H1 (cell line): ENCODE measurements around the gene NOS3. TPM values are rescaled to one million over a fixed set of nuclear protein-coding genes. Genes with fewer than 3 reads are reported as not detected.

Experiments used
- CTCF ChIA-PET: fragments of 300-600 bp; sonication (Branson Sonifier 250); formaldehyde crosslinking; loops from one replicate; lab custom pipeline; 2021; ENCODE audit not compliant: partially characterized antibody; lab: Charles Lee
- POLR2A ChIA-PET: fragments of 300-600 bp; sonication (Branson Sonifier 250); formaldehyde crosslinking; loops from one replicate; lab custom pipeline; 2021; ENCODE audit warnings: inconsistent platforms; ENCODE audit not compliant: partially characterized antibody; lab: Charles Lee
- DNase-seq, 2 experiments: peaks; one replicate each; pipeline versions ENCODE4 v3.0.0 to v3.0.0-alpha.2; 2010 to 2022; ENCODE audit warnings: low spot score in 2 of 2, low read depth in 1 of 2, mixed read lengths in 1 of 2
- FAIRE-seq: peaks from 2 replicates; lab custom pipeline; 2011; peaks lifted over from hg19 to GRCh38; lab: Jason Lieb, UNC
- H2AFZ ChIP-seq: 2 replicates; pipeline ENCODE4 v1.8.1; 2012; ENCODE audit warnings: low read length, inconsistent platforms
- H2AK5ac ChIP-seq: 2 replicates; pipeline ENCODE4 v1.6.1; 2013; ENCODE audit warnings: low read depth, low read length
- H2BK120ac ChIP-seq: replicated peaks from 2 replicates; pipeline ENCODE3; 2013; ENCODE audit warnings: low read depth, low read length, inconsistent platforms
- H2BK12ac ChIP-seq: 2 replicates; pipeline ENCODE4 v1.6.1; 2013; ENCODE audit warnings: low read depth, low read length
- H2BK15ac ChIP-seq: 2 replicates; pipeline ENCODE4 v1.6.1; 2013; ENCODE audit warnings: low read length
- H2BK20ac ChIP-seq: 2 replicates; pipeline ENCODE4 v1.6.1; 2013; ENCODE audit warnings: low read length
- H2BK5ac ChIP-seq: 2 replicates; pipeline ENCODE4 v1.6.1; 2013; ENCODE audit warnings: low read depth, low read length
- H3K14ac ChIP-seq: 2 replicates; pipeline ENCODE4 v1.6.1; 2013; ENCODE audit warnings: inconsistent platforms; ENCODE audit not compliant: insufficient read length
- H3K18ac ChIP-seq: 2 replicates; pipeline ENCODE4 v1.6.1; 2013; ENCODE audit warnings: low read length; ENCODE audit errors: extremely low read depth
- H3K23ac ChIP-seq: 2 replicates; pipeline ENCODE4 v1.6.1; 2013; ENCODE audit warnings: inconsistent platforms; ENCODE audit not compliant: insufficient read length
- H3K23me2 ChIP-seq: 2 replicates; pipeline ENCODE4 v1.6.1; 2013; ENCODE audit warnings: low read depth, low read length
- H3K27ac ChIP-seq: 2 replicates; pipeline ENCODE4 v1.6.1; 2011; ENCODE audit warnings: low read depth, low read length, inconsistent platforms
- H3K27me3 ChIP-seq, 4 experiments: replicated peaks in 1 of 4; 1 replicate in 1 of 4; 2 replicates in 3 of 4; pipeline versions ENCODE4 v1.6.1 to v1.8.1; 2011 to 2013; ENCODE audit warnings: low read length in 3 of 4, mild to moderate bottlenecking in 3 of 4, inconsistent platforms in 2 of 4, mixed read lengths in 2 of 4, moderate library complexity in 1 of 4; ENCODE audit not compliant: control insufficient read depth in 3 of 4, insufficient read depth in 3 of 4; ENCODE audit errors: extremely low read depth in 1 of 4
- H3K36me3 ChIP-seq, 4 experiments: 2 replicates each; pipeline versions ENCODE4 v1.6.1 to v1.8.1; 2011 to 2013; ENCODE audit warnings: mild to moderate bottlenecking in 4 of 4, low read length in 3 of 4, moderate library complexity in 2 of 4, control low read depth in 1 of 4, inconsistent platforms in 1 of 4; ENCODE audit not compliant: insufficient read depth in 4 of 4, control insufficient read depth in 2 of 4
- H3K4ac ChIP-seq: replicated peaks from 2 replicates; pipeline ENCODE3; 2013; ENCODE audit warnings: low read length, low read depth, mixed read lengths, inconsistent platforms; ENCODE audit not compliant: insufficient read length
- H3K4me1 ChIP-seq, 4 experiments: replicated peaks in 1 of 4; 1 replicate in 1 of 4; 2 replicates in 3 of 4; pipeline versions ENCODE4 v1.6.1 to v1.8.1; 2011 to 2013; ENCODE audit warnings: low read length in 3 of 4, inconsistent platforms in 2 of 4, mixed read lengths in 1 of 4; ENCODE audit not compliant: insufficient read depth in 4 of 4, control insufficient read depth in 3 of 4
- H3K4me2 ChIP-seq, 2 experiments: 2 replicates each; pipeline versions ENCODE4 v1.6.1 to v1.8.1; 2011 to 2013; ENCODE audit warnings: low read depth in 2 of 2, low read length in 2 of 2, control low read depth in 1 of 2, inconsistent platforms in 1 of 2, mild to moderate bottlenecking in 1 of 2; ENCODE audit not compliant: insufficient read depth in 1 of 2
- H3K4me3 ChIP-seq, 4 experiments: fragments of 200-600, 300-600 bp in 1 of 4; sonication (generic), shearing (Covaris generic), sonication (Bioruptor Twin) in 1 of 4; 2 replicates each; pipeline versions ENCODE4 v1.5.1 to v1.8.1; 2011 to 2016; ENCODE audit warnings: low read length in 4 of 4, low read depth in 3 of 4, control low read depth in 2 of 4, inconsistent platforms in 2 of 4, mild to moderate bottlenecking in 2 of 4, mixed read lengths in 1 of 4, moderate library complexity in 1 of 4; ENCODE audit not compliant: insufficient read depth in 2 of 4; ENCODE audit errors: extremely low read depth in 1 of 4
- H3K56ac ChIP-seq: replicated peaks from 2 replicates; pipeline ENCODE3; 2013; ENCODE audit warnings: low read depth, mild to moderate bottlenecking, mixed read lengths, low read length, inconsistent platforms; ENCODE audit not compliant: insufficient read length
- H3K79me1 ChIP-seq: 2 replicates; pipeline ENCODE4 v1.6.1; 2013; ENCODE audit warnings: low read depth, low read length, control low read depth
- H3K79me2 ChIP-seq, 2 experiments: 2 replicates each; pipeline versions ENCODE4 v1.6.1 to v1.8.1; 2012 to 2013; ENCODE audit warnings: low read length in 2 of 2, mild to moderate bottlenecking in 2 of 2, inconsistent platforms in 1 of 2; ENCODE audit not compliant: insufficient read depth in 2 of 2, control insufficient read depth in 1 of 2
- H3K9ac ChIP-seq, 4 experiments: replicated peaks in 1 of 4; 1 replicate in 1 of 4; 2 replicates in 3 of 4; pipeline versions ENCODE4 v1.6.1 to v1.8.1; 2011 to 2013; ENCODE audit warnings: low read depth in 3 of 4, low read length in 3 of 4, control low read depth in 2 of 4, mild to moderate bottlenecking in 2 of 4, moderate library complexity in 2 of 4, inconsistent platforms in 1 of 4; ENCODE audit errors: extremely low read depth in 1 of 4
- H3K9me3 ChIP-seq, 2 experiments: 2 replicates each; pipeline versions ENCODE4 v1.6.1 to v1.8.1; 2012 to 2013; ENCODE audit warnings: mild to moderate bottlenecking in 2 of 2, moderate library complexity in 2 of 2, control low read depth in 1 of 2, inconsistent platforms in 1 of 2, low read depth in 1 of 2, low read length in 1 of 2, mixed read lengths in 1 of 2; ENCODE audit not compliant: insufficient read depth in 2 of 2
- H4K20me1 ChIP-seq, 2 experiments: replicated peaks in 1 of 2; 2 replicates each; pipeline versions ENCODE3 to v1.8.1; 2011 to 2013; ENCODE audit warnings: inconsistent platforms in 2 of 2, low read length in 2 of 2, mild to moderate bottlenecking in 1 of 2; ENCODE audit not compliant: insufficient read depth in 2 of 2, control insufficient read depth in 1 of 2
- H4K5ac ChIP-seq: 2 replicates; pipeline ENCODE4 v1.6.1; 2013; ENCODE audit warnings: low read length, low read depth, mixed read lengths, inconsistent platforms; ENCODE audit not compliant: insufficient read length
- H4K8ac ChIP-seq: 2 replicates; pipeline ENCODE4 v1.8.0; 2013; ENCODE audit warnings: mild to moderate bottlenecking, moderate library complexity, low read length, inconsistent platforms; ENCODE audit not compliant: insufficient read depth; ENCODE audit errors: extremely low read depth
- H4K91ac ChIP-seq: replicated peaks from 2 replicates; pipeline ENCODE3; 2013; ENCODE audit warnings: low read length, mixed read lengths, inconsistent platforms; ENCODE audit not compliant: insufficient read length
- ATF3 ChIP-seq: IDR thresholded peaks from 2 replicates; pipeline ENCODE4 v1.6.1; 2011; ENCODE audit warnings: low read depth, mild to moderate bottlenecking, low read length; ENCODE audit not compliant: insufficient read depth
- EP300 ChIP-seq, 2 experiments: IDR thresholded peaks; 1 replicate in 1 of 2; 2 replicates in 1 of 2; pipeline ENCODE4 v1.6.1; 2011 to 2012; ENCODE audit warnings: low read depth in 2 of 2, low read length in 2 of 2, mild to moderate bottlenecking in 2 of 2, borderline replicate concordance in 1 of 2, inconsistent platforms in 1 of 2, moderate library complexity in 1 of 2
- KDM4A ChIP-seq: IDR thresholded peaks from one replicate; pipeline ENCODE4 v1.7.1; 2012; ENCODE audit warnings: low read depth, mild to moderate bottlenecking, moderate library complexity, low read length, inconsistent platforms; ENCODE audit not compliant: severe bottlenecking
- RAD21 ChIP-seq, 2 experiments: IDR thresholded peaks in 1 of 2; conservative IDR thresholded peaks in 1 of 2; 2 replicates each; pipeline ENCODE4 v1.6.1; 2011; ENCODE audit warnings: low read depth in 2 of 2, low read length in 2 of 2, improper control_type of control experiment in 1 of 2, inconsistent platforms in 1 of 2, mild to moderate bottlenecking in 1 of 2, moderate library complexity in 1 of 2
- RBBP5 ChIP-seq: IDR thresholded peaks from 2 replicates; pipeline ENCODE4 v1.7.1; 2012; ENCODE audit warnings: low read depth, mild to moderate bottlenecking, inconsistent platforms, low read length, moderate library complexity, borderline replicate concordance
- SIN3A ChIP-seq, 2 experiments: IDR thresholded peaks in 1 of 2; conservative IDR thresholded peaks in 1 of 2; 2 replicates each; pipeline ENCODE4 v1.6.1; 2011 to 2012; ENCODE audit warnings: low read length in 2 of 2, improper control_type of control experiment in 1 of 2, low read depth in 1 of 2, mild to moderate bottlenecking in 1 of 2
- SRF ChIP-seq: IDR thresholded peaks from 2 replicates; pipeline ENCODE4 v1.6.1; 2011; ENCODE audit warnings: mild to moderate bottlenecking, low read depth, low read length, moderate library complexity
- WGBS, 2 experiments: shearing (Covaris generic) in 1 of 2; methylation state at CpG; one replicate each; pipeline versions ENCODE4 v1.1.6 to v1.1.7; 2013 to 2015; ENCODE audit warnings: low lambda C conversion rate in 2 of 2, mixed read lengths in 2 of 2, inconsistent platforms in 1 of 2, low coverage in 1 of 2, missing lambda C conversion rate in 1 of 2; ENCODE audit not compliant: insufficient replicate concordance in 2 of 2, insufficient coverage in 1 of 2, insufficient read length in 1 of 2; ENCODE audit errors: extremely low coverage in 1 of 2, missing lambda C conversion rate in 1 of 2; 5-methylcytosine and 5-hydroxymethylcytosine counted together
- polyA plus RNA-seq, 7 experiments: library from polyadenylated mRNA; depleted of rRNA in 3 of 7; stranded (reverse) in 5 of 7; unstranded in 2 of 7; fragments of >200 nt in 5 of 7; fragments of 200-250 nt in 2 of 7; gene quantifications; 1 replicate in 5 of 7; 2 replicates in 1 of 7; 4 replicates in 1 of 7; pipeline versions ENCODE4 v1.2.1 to v1.2.3, GENCODE V29; 2011 to 2013; ENCODE audit warnings: missing spikeins in 2 of 7, mixed read lengths in 2 of 7
- total RNA-seq: library from RNA; stranded (reverse); fragmentation: NEBNext Ultra II Directional; extraction: Animal tissue kit (Norgen Biotek cat#: 25700); gene quantifications from 2 replicates; pipeline ENCODE4 v1.2.1, GENCODE V29; 2021

Gene NOS3
- total and polyA plus RNA-seq, 2 of the 8 experiments (the other 6 are each of a cell fraction or from before 2014, with no cell fraction given), result 4.4 to 16.2 TPM

GRCh38 chr7:151060113-151060415, 69.2 kb downstream of the NOS3 start:
- Histone ChIP-seq H3K79me1 (peaks cover 6% of the 10 kb centered on the region; the same call in 1 of the 2 replicates), H3K23ac (no peak overlapping the region), H3K36me3 (peaks cover 0 to 8% (median 6%) of the 10 kb centered on the region in 4 experiments; a peak in 4 of 8 replicates), H4K91ac (no peak overlapping the region), H2BK20ac (no peak overlapping the region), H4K20me1 (peaks cover 5 to 9% of the 10 kb centered on the region in 2 experiments), H2AFZ (no peak overlapping the region), H2BK120ac (no peak overlapping the region)
- POLR2A ChIA-PET, result interaction anchor here (0.8 to 2.0 kb wide), 8 partner anchors 9 to 51 kb away, joined by 3 to 15 read pairs (median 5); partner anchors contain the start of gene ABCB8
- CTCF ChIA-PET, result interaction anchor here (0.7 to 9.7 kb wide), 14 partner anchors 17 to 84 kb away, joined by 3 to 88 read pairs (median 4); partner anchors contain the start of gene ABCB8
- TF ChIP-seq ATF3 (no peak), RBBP5 (0 out of 2 replicates have a peak, but pooled peaks have one; percentile 13), SRF (no peak), RAD21 (IDR thresholded peaks at IDR 0.05 in 1 of 2, conservative IDR thresholded peaks at IDR 0.05 in 1 of 2; ENCODE audit: low read depth in 2 of 2, low read length in 2 of 2) (no peak), KDM4A (peak; percentile 47), SIN3A (conservative IDR thresholded peaks at IDR 0.05 in 1 of 2, IDR thresholded peaks at IDR 0.05 in 1 of 2; ENCODE audit: low read depth in 1 of 2, low read length in 2 of 2) (peak in 1 of 2 experiments; percentile 26; a peak in 1 of 4 replicates), EP300 (IDR thresholded peaks at IDR 0.05; ENCODE audit: borderline replicate concordance in 1 of 2, low read depth in 2 of 2, low read length in 2 of 2) (no peak)
- TF ChIP-seq, all 59 proteins: peak for 3
- H2BK15ac ChIP-seq, result no peak overlapping the region
- H4K5ac ChIP-seq, result peak overlapping the region; percentile 26
- no peak overlapping the region for H2AK5ac ChIP-seq
- WGBS, 2 experiments, result 5% methylated on average over 16 of the region's 17 CpGs; no CpG with 5 or more reads in 1 of the 2 experiments
- 0 out of 2 replicates have a peak overlapping the region, but pooled peaks have one; percentile 60 for H2BK5ac ChIP-seq
- H4K8ac ChIP-seq, result peak overlapping the region; percentile 45; the same call in 1 of the 2 replicates
- no peak overlapping the region for H3K14ac ChIP-seq
- no peaks in the 10 kb centered on the region for H3K9me3 ChIP-seq
- peaks cover 33% of the 10 kb centered on the region for H3K23me2 ChIP-seq
- no peak overlapping the region for H3K4ac ChIP-seq
- no peak overlapping the region for H3K56ac ChIP-seq
- H3K4me1 ChIP-seq, result peaks cover 9 to 42% (median 32%) of the 10 kb centered on the region in 4 experiments
- peak overlapping the region; percentile 71 for H3K18ac ChIP-seq
- no peak for DNase-seq
- no peak for FAIRE-seq
- H3K4me3 ChIP-seq, result peak overlapping the region; percentile 59 to 91 (median 74)
- peak overlapping the region in 2 of 4 experiments; percentile 20 to 29; a peak in 3 of 7 replicates for H3K9ac ChIP-seq
- no peak overlapping the region for H3K27ac ChIP-seq
- H3K4me2 ChIP-seq, result peak overlapping the region; percentile 86 to 99
- peaks cover 0 to 8% of the 10 kb centered on the region in 2 experiments; a peak in 1 of 4 replicates for H3K79me2 ChIP-seq
- H3K27me3 ChIP-seq, result peaks cover 0 to 9% (median 4%) of the 10 kb centered on the region in 4 experiments; a peak in 5 of 7 replicates
- H2BK12ac ChIP-seq, result 0 out of 2 replicates have a peak overlapping the region, but pooled peaks have one; percentile 80
